Medulla oblongata (tissue), 1 donor: ENCODE measurements around the gene FBXO46.
A peak's percentile ranks its signal among the peaks of the same experiment; 100 is the strongest.

Source experiments
- DNase-seq: peaks from one replicate; pipeline ENCODE4 v3.0.0-alpha.2; 2015; ENCODE audit errors: extremely low spot score

FBXO46 gene

GRCh38 chr19:45682908-45683307, 47.8 kb downstream of the FBXO46 start:
- no peak for DNase-seq

GRCh38 chr19:45682117-45682516, 48.6 kb downstream of the FBXO46 start:
- no peak for DNase-seq

DNA sequence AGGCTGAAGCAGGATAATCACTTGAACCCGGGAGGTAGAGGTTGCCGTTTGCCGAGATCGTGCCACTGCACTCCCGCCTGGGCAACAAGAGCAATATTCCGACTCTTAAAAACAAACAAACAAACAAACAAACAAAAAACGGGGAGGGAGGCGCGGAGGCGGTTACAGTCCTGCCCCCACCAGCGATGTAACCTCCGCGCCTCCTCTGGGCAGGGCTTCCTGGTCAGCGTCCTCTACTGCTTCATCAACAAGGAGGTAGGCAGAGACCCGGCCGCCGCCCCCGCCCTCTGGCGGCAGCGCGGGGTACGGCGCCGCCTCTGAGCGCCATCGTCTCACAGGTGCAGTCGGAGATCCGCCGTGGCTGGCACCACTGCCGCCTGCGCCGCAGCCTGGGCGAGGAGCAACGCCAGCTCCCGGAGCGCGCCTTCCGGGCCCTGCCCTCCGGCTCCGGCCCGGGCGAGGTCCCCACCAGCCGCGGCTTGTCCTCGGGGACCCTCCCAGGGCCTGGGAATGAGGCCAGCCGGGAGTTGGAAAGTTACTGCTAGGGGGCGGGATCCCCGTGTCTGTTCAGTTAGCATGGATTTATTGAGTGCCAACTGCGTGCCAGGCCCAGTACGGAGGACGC, 49.2 kb downstream of the FBXO46 start:
- peak; percentile 88 for DNase-seq

DNA sequence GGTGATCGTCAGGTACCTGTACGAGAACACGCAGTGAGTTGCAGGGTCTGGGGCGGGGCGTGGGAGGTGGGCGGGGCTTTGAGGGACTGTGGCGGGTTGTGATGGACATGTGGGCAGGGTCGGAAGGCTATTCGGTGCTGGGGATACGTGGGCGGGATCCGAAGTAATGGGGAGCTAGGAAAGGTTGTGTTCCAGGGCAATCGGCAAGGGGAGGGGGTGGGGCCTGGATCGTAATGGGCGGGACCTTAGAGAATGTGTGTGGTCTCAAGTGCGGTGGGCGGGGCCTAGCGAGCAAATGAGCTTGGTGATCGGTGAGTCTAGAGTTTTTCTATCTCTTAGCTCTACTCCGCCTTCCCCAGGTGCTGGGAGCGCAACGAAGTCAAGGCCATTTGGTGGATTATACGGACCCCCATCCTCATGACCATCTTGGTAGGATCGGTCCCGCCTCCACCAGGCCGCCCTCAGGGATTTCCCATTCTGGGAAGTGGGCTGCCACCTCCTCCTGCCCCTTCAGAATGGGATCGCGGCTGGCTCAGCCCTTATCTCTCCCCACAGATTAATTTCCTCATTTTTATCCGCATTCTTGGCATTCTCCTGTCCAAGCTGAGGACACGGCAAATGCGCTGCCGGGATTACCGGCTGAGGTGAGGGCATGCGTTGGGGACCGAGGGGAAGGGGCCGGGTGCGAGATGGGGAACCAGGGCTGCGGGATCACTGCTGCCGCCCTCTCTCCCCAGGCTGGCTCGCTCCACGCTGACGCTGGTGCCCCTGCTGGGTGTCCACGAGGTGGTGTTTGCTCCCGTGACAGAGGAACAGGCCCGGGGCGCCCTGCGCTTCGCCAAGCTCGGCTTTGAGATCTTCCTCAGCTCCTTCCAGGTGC, 53.1 kb downstream of the FBXO46 start:
- DNase-seq, result peak; percentile 62

- no peak for DNase-seq
Measured at GRCh38 chr19:45676851-45677263, 53.8 kb downstream of the FBXO46 start.

GRCh38 chr19:45674946-45675345, 55.8 kb downstream of the FBXO46 start:
- no peak for DNase-seq

DNA sequence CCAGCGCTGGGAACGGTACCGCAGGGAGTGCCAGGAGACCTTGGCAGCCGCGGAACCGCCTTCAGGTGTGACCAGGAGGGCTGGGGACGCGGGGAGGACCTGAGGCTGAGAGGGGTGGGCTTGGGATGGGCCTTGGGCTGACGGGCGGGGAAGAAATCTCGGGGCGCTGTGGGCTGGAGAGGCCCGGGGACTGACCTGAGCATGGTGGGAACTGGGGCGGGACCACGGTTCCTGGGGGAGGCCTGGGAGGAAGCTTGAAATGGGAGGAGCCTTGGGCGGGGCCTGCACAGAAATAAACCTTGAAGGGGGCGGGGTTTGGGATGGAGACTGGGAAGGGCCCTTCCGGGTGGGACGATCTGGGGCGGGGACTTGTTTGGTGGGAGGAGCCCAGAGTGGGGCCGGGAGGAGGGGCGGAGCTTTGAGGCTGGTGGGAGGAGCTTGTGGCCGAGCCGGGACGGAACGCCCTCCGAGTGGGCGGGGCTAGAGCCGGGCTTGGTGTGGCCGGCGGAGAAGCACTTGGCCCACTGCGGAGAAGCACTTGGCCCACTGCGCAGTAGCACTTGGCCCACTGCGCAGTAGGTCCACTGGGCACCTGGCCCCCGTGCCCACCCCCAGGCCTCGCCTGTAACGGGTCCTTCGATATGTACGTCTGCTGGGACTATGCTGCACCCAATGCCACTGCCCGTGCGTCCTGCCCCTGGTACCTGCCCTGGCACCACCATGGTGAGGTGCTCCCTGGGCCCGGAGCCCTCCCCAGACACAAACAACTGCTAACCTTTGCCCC, 59.8 kb downstream of the FBXO46 start:
- peak; percentile 64 for DNase-seq

GRCh38 chr19:45668342-45668871, 62.3 kb downstream of the FBXO46 start:
- DNase-seq, result no peak

DNA sequence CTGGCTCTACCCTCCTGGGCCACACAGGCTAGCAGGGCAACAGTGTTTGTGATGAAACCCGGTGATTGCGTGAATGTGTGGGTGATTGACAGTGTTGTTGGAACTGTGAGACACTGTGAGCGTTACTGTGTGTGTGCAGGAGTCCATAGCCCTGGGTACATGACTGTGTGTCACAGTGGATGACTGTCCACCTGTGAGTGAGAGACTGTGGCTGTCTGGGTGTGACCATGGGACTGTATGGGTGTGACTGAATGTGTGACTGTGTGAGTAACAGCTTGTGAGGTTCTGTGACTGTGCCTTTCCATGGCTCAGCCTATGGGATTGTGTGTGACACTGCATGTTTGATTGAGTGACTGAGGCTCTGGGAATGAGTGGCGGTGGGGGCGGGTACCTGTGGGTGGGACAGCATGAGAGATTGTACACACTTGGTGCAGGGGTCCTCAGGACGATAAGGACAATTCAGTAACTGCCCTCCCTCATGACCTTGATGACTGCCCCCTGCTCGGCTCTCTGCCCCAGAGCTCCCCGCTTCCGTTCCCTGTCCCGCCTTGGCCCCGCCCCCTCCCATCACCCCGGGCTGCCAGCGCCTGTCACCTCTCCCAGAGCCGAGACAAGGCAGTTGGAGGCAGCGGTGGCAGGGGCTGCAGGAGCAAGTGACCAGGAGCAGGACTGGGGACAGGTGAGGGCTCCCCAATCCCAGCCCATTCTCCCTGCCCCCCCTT, 62.9 kb downstream of the FBXO46 start, which contains the start of gene GIPR:
GIPR (plus strand) TSS at position 602 of the 722 bp plus-strand sequence. CDS start 1,300 bp downstream, outside the sequence.
- no peak for DNase-seq

DNA sequence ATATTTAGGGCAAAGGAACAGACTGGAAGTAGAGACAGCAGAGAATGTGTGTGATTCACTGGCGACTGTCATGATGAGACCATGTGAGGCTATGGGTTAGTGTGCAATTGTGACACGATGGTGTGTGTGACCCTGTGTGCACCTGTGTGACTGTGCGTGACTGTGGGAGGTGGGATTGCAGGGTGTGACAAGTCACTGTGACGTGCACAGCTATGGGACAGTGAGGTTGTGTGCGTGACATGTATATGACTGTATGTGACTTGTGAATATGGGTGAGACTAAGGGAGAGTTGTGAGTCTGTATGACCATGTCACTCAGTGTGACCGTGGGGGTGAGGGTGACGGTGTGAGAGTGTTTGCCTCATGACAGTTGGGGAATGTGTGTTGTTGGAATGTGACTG, 66.1 kb downstream of the FBXO46 start:
- no peak for DNase-seq

DNA sequence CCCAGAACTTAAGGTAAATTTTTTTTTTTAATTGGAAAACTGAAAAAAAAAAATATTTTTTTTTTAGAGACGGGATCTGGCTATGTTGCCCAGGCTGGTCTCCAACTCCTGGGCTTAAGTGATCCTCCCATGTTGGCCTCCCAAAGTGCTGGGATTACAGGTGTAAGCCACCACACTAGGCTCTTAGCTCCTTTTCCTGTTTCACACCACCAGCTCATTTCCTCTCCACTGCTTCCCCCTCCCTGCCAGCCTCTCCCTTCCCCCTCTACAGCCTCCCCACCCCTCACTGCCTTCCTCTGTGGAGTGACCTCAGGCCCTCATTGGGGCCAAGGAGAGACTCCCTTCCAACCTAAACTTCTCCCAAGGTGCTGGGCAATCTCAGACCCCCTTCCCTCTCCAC, 66.9 kb downstream of the FBXO46 start:
- no peak for DNase-seq

- no peak for DNase-seq
Measured at GRCh38 chr19:45660636-45661035, 70.1 kb downstream of the FBXO46 start.
